ENCODE data around the gene NAXE. TPM values are rescaled to one million over a fixed set of nuclear protein-coding genes. Genes with fewer than 3 reads are reported as not detected.

NAXE gene
- total and polyA plus RNA-seq, 12 donors: 49.4 to 132 (median 101) TPM

DNA sequence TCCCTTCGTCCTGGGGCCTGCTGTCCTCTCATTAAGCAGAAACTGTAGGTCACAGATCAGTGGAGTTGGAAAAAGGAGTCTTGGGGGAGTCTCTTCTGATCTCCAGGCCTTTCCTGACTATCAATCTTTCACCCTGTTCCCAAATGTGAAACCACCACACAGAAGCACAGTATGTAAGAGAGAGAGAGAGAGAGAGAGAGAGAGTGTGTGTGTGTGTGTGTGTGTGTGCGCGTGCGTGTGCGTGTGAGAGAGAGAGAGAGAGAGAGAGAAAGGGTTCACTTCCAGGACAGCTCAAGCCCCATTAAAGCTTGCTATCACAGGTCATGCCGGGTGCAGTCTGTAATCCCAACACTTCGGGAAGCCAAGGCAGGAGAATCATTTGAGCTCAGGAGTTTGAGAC is 13.5 kb upstream of the NAXE start:
- TF ChIP-seq POLR2A (IDR thresholded peaks at IDR 0.05): no peak
- TF ChIP-seq, protein P1, sequence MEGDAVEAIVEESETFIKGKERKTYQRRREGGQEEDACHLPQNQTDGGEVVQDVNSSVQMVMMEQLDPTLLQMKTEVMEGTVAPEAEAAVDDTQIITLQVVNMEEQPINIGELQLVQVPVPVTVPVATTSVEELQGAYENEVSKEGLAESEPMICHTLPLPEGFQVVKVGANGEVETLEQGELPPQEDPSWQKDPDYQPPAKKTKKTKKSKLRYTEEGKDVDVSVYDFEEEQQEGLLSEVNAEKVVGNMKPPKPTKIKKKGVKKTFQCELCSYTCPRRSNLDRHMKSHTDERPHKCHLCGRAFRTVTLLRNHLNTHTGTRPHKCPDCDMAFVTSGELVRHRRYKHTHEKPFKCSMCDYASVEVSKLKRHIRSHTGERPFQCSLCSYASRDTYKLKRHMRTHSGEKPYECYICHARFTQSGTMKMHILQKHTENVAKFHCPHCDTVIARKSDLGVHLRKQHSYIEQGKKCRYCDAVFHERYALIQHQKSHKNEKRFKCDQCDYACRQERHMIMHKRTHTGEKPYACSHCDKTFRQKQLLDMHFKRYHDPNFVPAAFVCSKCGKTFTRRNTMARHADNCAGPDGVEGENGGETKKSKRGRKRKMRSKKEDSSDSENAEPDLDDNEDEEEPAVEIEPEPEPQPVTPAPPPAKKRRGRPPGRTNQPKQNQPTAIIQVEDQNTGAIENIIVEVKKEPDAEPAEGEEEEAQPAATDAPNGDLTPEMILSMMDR (IDR thresholded peaks at IDR 0.05): no peak
- H3K27ac ChIP-seq: no peak overlapping the region
- no peaks in the 10 kb centered on the region for H3K36me3 ChIP-seq (replicated peaks in 1 of 2)
- H3K9me3 ChIP-seq (replicated peaks in 1 of 3): no peaks in the 10 kb centered on the region
- WGBS, 4 donors: 52 to 78% (median 66%) methylated on average over 3 to 7 of the region's 7 CpGs
- intact Hi-C loops (cut with DNase I): no loop called here
- H3K4me1 ChIP-seq (replicated peaks in 1 of 2): no peaks in the 10 kb centered on the region
- H3K4me3 ChIP-seq: no peak overlapping the region
- no peak for DNase-seq
- no peaks in the 10 kb centered on the region for H3K27me3 ChIP-seq

DNA sequence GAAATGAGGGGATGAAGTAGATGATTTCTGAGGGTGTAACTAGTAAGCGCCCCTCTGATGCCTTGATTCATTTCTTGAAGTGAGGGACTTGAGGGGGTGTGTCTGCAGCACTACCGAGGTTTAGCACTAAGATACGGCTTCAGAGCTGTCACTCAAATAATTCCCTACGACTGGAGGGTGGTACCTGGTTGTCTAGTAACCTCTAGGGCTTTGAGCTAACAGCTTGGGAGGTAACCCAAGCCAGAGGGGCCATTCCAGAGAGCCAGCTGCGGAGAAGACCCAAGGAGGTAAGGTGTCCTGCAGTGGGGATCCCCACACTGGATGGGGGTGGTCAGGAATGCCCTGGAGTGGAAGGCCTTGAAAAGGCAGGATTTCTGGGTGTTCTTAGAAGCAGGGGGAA is 12.1 kb upstream of the NAXE start, which contains the start of gene TTC24:
Gene TTC24 (plus strand): TSS at position 252 of the 400 bp plus-strand sequence. CDS start 1,642 bp downstream, outside the sequence.
- Histone ChIP-seq H3K27ac (no peak within 1 kb of the TSS), H3K9me3 (replicated peaks in 1 of 3) (no peaks in the 10 kb centered on the region), H3K27me3 (no peaks in the 10 kb centered on the region), H3K36me3 (replicated peaks in 1 of 2) (no peaks in the 10 kb centered on the region), H3K4me3 (no peak within 1 kb of the TSS), H3K4me1 (replicated peaks in 1 of 2) (no peaks in the 10 kb centered on the region)
- TF ChIP-seq, protein P1 (IDR thresholded peaks at IDR 0.05): no peak
- no peak for TF ChIP-seq POLR2A (IDR thresholded peaks at IDR 0.05)
- WGBS, 4 donors: 78 to 90% (median 78%) methylated on average over 5 of the region's 5 CpGs
- DNase-seq: no peak
- intact Hi-C loops (cut with DNase I): no loop called here

DNA sequence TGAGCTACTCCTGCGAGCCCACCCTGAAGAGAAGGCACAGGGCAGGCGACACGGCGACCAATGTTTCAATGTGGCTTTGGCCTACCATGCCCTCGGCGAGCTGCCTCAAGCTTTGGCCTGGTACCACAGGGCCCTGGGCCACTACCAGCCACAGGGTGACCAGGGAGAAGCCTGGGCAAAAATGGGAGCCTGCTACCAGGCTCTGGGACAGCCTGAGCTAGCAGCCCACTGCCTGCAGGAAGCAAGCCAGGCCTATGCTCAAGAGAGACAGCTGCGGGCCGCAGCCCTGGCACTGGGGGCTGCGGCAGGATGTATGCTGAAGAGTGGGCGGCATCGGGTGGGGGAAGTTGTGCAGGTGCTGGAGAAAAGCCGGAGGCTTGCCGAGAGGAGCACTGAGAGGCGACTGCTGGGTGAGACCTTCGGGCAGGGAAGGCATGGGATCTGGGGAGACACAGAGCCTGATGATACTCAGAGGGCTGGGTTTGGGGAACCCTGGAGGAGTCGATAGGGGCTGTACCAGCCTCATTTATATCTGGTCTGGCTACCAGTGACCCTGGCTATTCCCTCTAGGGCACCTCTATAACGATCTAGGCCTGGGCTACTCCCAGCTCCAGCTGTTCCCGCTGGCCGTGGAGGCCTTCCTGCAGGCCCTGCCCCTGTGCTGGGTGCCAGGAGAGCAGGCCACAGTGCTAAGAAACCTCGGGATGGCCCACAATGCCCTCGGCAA is 9.8 kb upstream of the NAXE start:
- Histone ChIP-seq H3K36me3 (replicated peaks in 1 of 2) (no peaks in the 10 kb centered on the region), H3K9me3 (replicated peaks in 1 of 3) (no peaks in the 10 kb centered on the region), H3K27me3 (no peaks in the 10 kb centered on the region), H3K27ac (no peak overlapping the region), H3K4me3 (no peak overlapping the region), H3K4me1 (replicated peaks in 1 of 2) (no peaks in the 10 kb centered on the region)
- no peak for TF ChIP-seq POLR2A (IDR thresholded peaks at IDR 0.05)
- TF ChIP-seq, protein P1 (IDR thresholded peaks at IDR 0.05): no peak
- WGBS, 4 donors: 71 to 95% (median 80%) methylated on average over 12 to 21 of the region's 21 CpGs
- DNase-seq: no peak
- intact Hi-C loops (cut with DNase I): no loop called here

DNA sequence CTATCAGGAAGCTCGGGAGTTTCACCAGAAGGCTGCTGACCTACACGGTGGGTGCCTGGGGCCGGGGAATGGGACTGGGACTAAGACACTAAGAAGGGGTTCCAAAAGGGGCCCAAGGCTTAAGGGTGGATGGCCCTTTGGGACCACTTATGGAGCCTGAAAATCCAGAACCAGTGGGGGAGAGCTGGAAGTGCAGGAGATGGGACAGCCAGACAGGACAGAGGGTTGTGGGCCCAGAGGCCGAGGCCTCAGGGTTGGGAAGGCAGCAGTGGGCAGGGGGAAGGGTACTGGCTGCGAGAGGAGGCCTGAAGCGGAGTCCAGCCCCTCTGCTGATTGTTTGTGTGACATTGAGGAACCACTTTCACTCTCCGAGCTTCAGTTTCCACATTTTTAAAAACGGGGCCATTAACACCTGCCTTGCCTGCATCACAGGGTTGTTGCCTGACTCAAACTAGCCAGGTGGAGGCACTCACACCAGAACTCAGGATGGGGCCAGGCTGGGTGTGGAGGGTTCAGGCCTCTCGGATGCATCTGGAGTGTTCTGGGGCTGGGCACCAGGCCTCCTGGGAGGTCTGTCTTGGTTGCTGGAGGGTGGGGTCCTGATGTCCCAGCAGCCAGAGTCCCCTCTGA is 9.1 kb upstream of the NAXE start:
- intact Hi-C loops (cut with DNase I): no loop called here
- H3K27ac ChIP-seq: no peak overlapping the region
- 64 to 80% (median 76%) methylated on average over 5 to 9 of the region's 9 CpGs for WGBS, 4 donors
- H3K36me3 ChIP-seq (replicated peaks in 1 of 2): no peaks in the 10 kb centered on the region
- no peaks in the 10 kb centered on the region for H3K27me3 ChIP-seq
- no peak overlapping the region for H3K4me3 ChIP-seq
- no peaks in the 10 kb centered on the region for H3K4me1 ChIP-seq (replicated peaks in 1 of 2)
- TF ChIP-seq, protein P1 (IDR thresholded peaks at IDR 0.05): no peak
- no peak for TF ChIP-seq POLR2A (IDR thresholded peaks at IDR 0.05)
- no peak for DNase-seq
- H3K9me3 ChIP-seq (replicated peaks in 1 of 3): no peaks in the 10 kb centered on the region
